Measurements from ENCODE around the gene PPM1D.

DNA sequence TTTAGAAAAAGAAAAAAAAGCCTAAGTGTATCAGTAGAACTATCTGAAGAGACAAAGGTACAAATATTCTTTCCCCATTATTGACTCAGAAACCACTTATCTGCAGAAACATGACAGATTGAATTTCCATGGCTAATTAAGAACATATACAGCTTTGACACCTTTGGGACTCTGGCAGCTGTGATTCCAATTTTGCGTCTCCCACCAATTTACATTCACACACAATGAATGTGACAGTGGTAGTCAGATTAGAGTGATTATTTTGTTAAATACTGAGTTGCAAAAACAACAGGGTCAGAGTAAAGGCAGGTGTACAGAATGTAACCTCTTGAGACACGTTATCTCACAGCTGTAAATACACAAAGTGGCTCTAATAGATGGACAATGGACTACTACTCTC is 5.3 kb upstream of the PPM1D start:
- no peak for TF ChIP-seq EP300 (IDR thresholded peaks at IDR 0.05)
- TF ChIP-seq, protein P1, sequence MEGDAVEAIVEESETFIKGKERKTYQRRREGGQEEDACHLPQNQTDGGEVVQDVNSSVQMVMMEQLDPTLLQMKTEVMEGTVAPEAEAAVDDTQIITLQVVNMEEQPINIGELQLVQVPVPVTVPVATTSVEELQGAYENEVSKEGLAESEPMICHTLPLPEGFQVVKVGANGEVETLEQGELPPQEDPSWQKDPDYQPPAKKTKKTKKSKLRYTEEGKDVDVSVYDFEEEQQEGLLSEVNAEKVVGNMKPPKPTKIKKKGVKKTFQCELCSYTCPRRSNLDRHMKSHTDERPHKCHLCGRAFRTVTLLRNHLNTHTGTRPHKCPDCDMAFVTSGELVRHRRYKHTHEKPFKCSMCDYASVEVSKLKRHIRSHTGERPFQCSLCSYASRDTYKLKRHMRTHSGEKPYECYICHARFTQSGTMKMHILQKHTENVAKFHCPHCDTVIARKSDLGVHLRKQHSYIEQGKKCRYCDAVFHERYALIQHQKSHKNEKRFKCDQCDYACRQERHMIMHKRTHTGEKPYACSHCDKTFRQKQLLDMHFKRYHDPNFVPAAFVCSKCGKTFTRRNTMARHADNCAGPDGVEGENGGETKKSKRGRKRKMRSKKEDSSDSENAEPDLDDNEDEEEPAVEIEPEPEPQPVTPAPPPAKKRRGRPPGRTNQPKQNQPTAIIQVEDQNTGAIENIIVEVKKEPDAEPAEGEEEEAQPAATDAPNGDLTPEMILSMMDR (IDR thresholded peaks at IDR 0.05) = no peak
- TF ChIP-seq POLR2A (IDR thresholded peaks at IDR 0.05) = no peak

Measured in suprapubic skin (tissue), 3 donors.